Measurements from ENCODE around the gene OCSTAMP. TPM values are rescaled to one million over a fixed set of nuclear protein-coding genes. Genes with fewer than 3 reads are reported as not detected.
A peak's percentile ranks its signal among the peaks of the same experiment; 100 is the strongest.

The OCSTAMP gene
- total and polyA plus RNA-seq, 2 experiments from 2014 or later, result 0.32 to 0.45 TPM

DNA sequence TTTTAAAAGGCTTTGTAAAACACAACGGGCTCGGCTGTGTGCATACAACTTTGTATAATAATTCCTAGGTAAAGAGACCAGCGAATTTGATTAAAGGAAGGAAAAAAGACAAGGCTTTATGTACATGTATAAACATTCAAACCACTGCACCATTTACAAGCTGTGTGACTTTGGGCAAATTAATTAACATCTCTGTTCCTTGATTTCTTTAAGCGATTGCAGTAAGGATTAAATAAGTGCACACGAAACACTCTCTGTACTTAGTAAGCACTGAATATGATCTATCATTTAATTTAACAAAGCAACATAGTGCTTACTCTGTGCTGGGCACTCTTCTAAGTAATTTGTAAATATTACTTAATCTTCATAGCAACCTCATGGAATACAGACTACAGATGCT, 19.5 kb upstream of the OCSTAMP start (continued):
- TF ChIP-seq, protein P1, sequence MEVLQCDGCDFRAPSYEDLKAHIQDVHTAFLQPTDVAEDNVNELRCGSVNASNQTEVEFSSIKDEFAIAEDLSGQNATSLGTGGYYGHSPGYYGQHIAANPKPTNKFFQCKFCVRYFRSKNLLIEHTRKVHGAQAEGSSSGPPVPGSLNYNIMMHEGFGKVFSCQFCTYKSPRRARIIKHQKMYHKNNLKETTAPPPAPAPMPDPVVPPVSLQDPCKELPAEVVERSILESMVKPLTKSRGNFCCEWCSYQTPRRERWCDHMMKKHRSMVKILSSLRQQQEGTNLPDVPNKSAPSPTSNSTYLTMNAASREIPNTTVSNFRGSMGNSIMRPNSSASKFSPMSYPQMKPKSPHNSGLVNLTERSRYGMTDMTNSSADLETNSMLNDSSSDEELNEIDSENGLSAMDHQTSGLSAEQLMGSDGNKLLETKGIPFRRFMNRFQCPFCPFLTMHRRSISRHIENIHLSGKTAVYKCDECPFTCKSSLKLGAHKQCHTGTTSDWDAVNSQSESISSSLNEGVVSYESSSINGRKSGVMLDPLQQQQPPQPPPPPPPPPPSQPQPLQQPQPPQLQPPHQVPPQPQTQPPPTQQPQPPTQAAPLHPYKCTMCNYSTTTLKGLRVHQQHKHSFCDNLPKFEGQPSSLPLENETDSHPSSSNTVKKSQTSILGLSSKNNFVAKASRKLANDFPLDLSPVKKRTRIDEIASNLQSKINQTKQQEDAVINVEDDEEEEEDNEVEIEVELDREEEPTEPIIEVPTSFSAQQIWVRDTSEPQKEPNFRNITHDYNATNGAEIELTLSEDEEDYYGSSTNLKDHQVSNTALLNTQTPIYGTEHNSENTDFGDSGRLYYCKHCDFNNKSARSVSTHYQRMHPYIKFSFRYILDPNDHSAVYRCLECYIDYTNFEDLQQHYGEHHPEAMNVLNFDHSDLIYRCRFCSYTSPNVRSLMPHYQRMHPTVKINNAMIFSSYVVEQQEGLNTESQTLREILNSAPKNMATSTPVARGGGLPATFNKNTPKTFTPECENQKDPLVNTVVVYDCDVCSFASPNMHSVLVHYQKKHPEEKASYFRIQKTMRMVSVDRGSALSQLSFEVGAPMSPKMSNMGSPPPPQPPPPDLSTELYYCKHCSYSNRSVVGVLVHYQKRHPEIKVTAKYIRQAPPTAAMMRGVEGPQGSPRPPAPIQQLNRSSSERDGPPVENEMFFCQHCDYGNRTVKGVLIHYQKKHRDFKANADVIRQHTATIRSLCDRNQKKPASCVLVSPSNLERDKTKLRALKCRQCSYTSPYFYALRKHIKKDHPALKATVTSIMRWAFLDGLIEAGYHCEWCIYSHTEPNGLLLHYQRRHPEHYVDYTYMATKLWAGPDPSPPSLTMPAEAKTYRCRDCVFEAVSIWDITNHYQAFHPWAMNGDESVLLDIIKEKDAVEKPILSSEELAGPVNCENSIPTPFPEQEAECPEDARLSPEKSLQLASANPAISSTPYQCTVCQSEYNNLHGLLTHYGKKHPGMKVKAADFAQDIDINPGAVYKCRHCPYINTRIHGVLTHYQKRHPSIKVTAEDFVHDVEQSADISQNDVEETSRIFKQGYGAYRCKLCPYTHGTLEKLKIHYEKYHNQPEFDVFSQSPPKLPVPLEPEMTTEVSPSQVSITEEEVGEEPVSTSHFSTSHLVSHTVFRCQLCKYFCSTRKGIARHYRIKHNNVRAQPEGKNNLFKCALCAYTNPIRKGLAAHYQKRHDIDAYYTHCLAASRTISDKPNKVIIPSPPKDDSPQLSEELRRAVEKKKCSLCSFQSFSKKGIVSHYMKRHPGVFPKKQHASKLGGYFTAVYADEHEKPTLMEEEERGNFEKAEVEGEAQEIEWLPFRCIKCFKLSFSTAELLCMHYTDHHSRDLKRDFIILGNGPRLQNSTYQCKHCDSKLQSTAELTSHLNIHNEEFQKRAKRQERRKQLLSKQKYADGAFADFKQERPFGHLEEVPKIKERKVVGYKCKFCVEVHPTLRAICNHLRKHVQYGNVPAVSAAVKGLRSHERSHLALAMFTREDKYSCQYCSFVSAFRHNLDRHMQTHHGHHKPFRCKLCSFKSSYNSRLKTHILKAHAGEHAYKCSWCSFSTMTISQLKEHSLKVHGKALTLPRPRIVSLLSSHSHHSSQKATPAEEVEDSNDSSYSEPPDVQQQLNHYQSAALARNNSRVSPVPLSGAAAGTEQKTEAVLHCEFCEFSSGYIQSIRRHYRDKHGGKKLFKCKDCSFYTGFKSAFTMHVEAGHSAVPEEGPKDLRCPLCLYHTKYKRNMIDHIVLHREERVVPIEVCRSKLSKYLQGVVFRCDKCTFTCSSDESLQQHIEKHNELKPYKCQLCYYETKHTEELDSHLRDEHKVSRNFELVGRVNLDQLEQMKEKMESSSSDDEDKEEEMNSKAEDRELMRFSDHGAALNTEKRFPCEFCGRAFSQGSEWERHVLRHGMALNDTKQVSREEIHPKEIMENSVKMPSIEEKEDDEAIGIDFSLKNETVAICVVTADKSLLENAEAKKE (CRISPR knock-in tag; IDR thresholded peaks at IDR 0.05), result no peak
- TF ChIP-seq ZNF114 (CRISPR knock-in tag; IDR thresholded peaks at IDR 0.05), result no peak
- no peak for TF ChIP-seq NANOG (IDR thresholded peaks at IDR 0.05; ENCODE audit: borderline replicate concordance)

DNA sequence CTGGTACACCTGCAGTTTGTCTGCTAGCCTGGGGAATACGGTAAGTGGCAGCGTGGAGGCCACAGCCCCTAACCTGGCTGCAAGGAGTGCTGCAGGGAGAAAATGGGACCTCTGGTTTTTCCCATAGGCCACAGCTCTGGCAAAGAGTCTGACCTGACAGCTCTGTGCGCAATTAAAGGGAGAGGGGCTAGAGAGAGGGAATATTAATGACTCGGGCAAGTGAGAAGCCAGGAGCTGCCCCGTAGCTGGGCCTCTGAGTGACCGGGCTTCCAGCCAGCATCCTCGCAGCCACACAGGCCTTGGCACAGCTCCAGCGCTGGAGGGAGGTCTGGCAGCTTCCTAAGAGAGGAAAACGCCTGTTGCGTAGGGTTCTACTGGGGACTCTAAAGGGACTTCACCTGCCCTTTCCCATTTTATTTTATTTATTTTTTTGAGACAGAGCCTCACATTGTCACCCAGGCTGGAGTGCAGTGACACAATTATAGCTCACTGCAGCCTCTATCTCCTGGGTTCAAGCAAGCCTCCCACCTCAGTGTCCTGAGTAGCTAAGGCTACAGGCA, 18.2 kb upstream of the OCSTAMP start:
- Histone ChIP-seq H3K9me2 (ENCODE audit: insufficient read depth) (no peaks in the 10 kb centered on the region), H3K79me2 (replicated peaks; ENCODE audit: insufficient read depth) (no peaks in the 10 kb centered on the region), H4K20me1 (replicated peaks; ENCODE audit: insufficient read depth) (no peaks in the 10 kb centered on the region), H3K4me1 (ENCODE audit: insufficient read depth) (peaks cover 6% of the 10 kb centered on the region; the same call in 1 of the 2 replicates), H3F3A (replicated peaks; ENCODE audit: low read depth) (no peaks in the 10 kb centered on the region), H3K4me2 (no peak overlapping the region), H3K27me3 (ENCODE audit: insufficient read depth) (no peaks in the 10 kb centered on the region), H3K4me3 (no peak overlapping the region), H3K36me3 (ENCODE audit: insufficient read depth) (no peaks in the 10 kb centered on the region), H3K27ac (ENCODE audit: low read depth) (no peak overlapping the region), H2AFZ (no peak overlapping the region)
- H3K4me3 Mint-ChIP-seq, result no peak overlapping the region
- ATAC-seq (peak; percentile 52), DNase-seq (ENCODE audit: low spot score) (no peak)
- H3K4me1 Mint-ChIP-seq, result peaks cover 7% of the 10 kb centered on the region; the same call in 1 of the 3 replicates
- H3K27me3 Mint-ChIP-seq (ENCODE audit: insufficient read depth, low read depth, poor library complexity), result peaks cover 2% of the 10 kb centered on the region
- H3K27ac Mint-ChIP-seq, result peak overlapping the region; percentile 33; the same call in 1 of the 2 replicates
- H3K36me3 Mint-ChIP-seq (ENCODE audit: low read depth), result peaks cover 3% of the 10 kb centered on the region; the same call in 1 of the 3 replicates
- H3K9me3 Mint-ChIP-seq, result no peaks in the 10 kb centered on the region
- TF ChIP-seq JUNB (IDR thresholded peaks at IDR 0.05; ENCODE audit: unreplicated experiment), result no peak
- TF ChIP-seq, protein P2, sequence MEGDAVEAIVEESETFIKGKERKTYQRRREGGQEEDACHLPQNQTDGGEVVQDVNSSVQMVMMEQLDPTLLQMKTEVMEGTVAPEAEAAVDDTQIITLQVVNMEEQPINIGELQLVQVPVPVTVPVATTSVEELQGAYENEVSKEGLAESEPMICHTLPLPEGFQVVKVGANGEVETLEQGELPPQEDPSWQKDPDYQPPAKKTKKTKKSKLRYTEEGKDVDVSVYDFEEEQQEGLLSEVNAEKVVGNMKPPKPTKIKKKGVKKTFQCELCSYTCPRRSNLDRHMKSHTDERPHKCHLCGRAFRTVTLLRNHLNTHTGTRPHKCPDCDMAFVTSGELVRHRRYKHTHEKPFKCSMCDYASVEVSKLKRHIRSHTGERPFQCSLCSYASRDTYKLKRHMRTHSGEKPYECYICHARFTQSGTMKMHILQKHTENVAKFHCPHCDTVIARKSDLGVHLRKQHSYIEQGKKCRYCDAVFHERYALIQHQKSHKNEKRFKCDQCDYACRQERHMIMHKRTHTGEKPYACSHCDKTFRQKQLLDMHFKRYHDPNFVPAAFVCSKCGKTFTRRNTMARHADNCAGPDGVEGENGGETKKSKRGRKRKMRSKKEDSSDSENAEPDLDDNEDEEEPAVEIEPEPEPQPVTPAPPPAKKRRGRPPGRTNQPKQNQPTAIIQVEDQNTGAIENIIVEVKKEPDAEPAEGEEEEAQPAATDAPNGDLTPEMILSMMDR (conservative IDR thresholded peaks at IDR 0.05; ENCODE audit: low read depth in 2 of 2), result no peak
- TF ChIP-seq ZNF331 (CRISPR knock-in tag; IDR thresholded peaks at IDR 0.05; ENCODE audit: low read depth), result no peak

All from GM23338 (cell line).